ENCODE data around the gene U2AF2. TPM values are rescaled to one million over a fixed set of nuclear protein-coding genes. Genes with fewer than 3 reads are reported as not detected.
A peak's percentile ranks its signal among the peaks of the same experiment; 100 is the strongest.

Gene U2AF2
- total and polyA plus RNA-seq, 9 of the 15 experiments (the other 6 are each of a cell fraction or from before 2014, with no cell fraction given) = 3.0 to 331 (median 157) TPM

DNA sequence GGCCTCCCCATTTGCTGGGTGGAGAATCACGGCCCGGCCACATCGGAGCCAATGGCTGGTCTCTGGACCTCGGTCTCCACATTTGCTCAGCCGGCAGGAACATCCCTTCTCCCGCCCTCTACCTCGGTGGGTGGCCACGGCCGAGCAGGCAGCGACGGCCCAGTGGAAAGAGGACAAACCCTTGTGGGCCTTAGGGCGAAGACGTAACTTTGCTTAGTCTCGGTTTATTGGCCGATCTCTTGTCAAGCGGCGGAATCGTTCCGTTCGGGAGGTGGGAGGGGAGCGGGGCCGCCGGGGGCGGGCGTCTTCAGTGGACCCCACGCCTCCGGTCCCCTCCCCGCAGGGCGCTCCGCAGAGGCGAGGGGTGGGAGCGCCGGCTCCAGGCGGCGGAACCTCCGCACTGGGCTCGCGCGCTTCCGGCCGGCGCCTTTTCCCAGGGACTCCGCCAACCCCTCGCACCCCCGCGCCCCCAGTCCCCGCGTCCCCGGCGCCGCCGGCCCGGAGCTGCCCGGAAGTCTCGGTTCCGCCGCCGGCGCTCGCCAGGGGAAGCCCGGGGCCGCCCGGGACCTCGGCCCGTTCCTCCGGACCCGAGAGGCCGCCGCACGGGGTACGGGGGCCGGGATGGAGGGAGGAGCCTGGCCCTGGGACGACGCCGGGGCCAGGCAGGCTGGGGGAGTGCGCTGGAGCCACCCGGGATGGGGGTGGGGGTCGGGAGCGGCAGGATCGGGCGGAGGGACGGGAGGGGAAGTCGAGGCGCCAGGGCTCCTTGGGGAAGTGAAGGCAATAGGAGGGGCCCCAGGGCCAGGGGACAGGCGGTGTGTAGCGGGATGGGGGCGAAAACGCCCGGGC is 14.0 kb upstream of the U2AF2 start, which contains the start of gene ZNF580 (continued):
- TF ChIP-seq ETS1 (conservative IDR thresholded peaks at IDR 0.05; ENCODE audit: control insufficient read depth, low read depth, low read length) = 0 out of 2 replicates have a peak, but pooled peaks have one; percentile 33
- no peak for TF ChIP-seq SIRT6 (IDR thresholded peaks at IDR 0.05; ENCODE audit: low read depth, low read length)
- 0 out of 2 replicates have a peak, but pooled peaks have one; percentile 23 for TF ChIP-seq ZNF436 (CRISPR knock-in tag; IDR thresholded peaks at IDR 0.05)
- TF ChIP-seq, protein P1, sequence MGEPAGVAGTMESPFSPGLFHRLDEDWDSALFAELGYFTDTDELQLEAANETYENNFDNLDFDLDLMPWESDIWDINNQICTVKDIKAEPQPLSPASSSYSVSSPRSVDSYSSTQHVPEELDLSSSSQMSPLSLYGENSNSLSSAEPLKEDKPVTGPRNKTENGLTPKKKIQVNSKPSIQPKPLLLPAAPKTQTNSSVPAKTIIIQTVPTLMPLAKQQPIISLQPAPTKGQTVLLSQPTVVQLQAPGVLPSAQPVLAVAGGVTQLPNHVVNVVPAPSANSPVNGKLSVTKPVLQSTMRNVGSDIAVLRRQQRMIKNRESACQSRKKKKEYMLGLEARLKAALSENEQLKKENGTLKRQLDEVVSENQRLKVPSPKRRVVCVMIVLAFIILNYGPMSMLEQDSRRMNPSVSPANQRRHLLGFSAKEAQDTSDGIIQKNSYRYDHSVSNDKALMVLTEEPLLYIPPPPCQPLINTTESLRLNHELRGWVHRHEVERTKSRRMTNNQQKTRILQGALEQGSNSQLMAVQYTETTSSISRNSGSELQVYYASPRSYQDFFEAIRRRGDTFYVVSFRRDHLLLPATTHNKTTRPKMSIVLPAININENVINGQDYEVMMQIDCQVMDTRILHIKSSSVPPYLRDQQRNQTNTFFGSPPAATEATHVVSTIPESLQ (CRISPR knock-in tag; IDR thresholded peaks at IDR 0.05) = no peak
- no peak; the same call in 1 of the 2 replicates for TF ChIP-seq SMAD4 (CRISPR knock-in tag; conservative IDR thresholded peaks at IDR 0.05)
- TF ChIP-seq ZBTB9 (CRISPR knock-in tag; IDR thresholded peaks at IDR 0.05) = no peak
- TF ChIP-seq JUN (IDR thresholded peaks at IDR 0.05; ENCODE audit: borderline replicate concordance, low read depth, low read length) = no peak
- TF ChIP-seq JUN (CRISPR knock-in tag; IDR thresholded peaks at IDR 0.05; ENCODE audit: borderline replicate concordance) = no peak
- peak; percentile 73 for TF ChIP-seq RBFOX2 (IDR thresholded peaks at IDR 0.05; ENCODE audit: low read depth, low read length)
- no peak for TF ChIP-seq ZNF830 (CRISPR knock-in tag; IDR thresholded peaks at IDR 0.05)
- no peak for TF ChIP-seq ZNF143 (CRISPR knock-in tag; IDR thresholded peaks at IDR 0.05)
- TF ChIP-seq ARID1B (IDR thresholded peaks at IDR 0.05) = no peak
- no peak for TF ChIP-seq ELF4 (CRISPR knock-in tag; IDR thresholded peaks at IDR 0.05)
- no peak for TF ChIP-seq CBX8 (IDR thresholded peaks at IDR 0.05; ENCODE audit: borderline replicate concordance, extremely low read depth, low read depth, low read length, poor library complexity, severe bottlenecking)
- no peak for TF ChIP-seq SMAD2 (IDR thresholded peaks at IDR 0.05; ENCODE audit: low read depth, low read length)
- TF ChIP-seq POLR2H (tag; IDR thresholded peaks at IDR 0.05; ENCODE audit: low read depth) = no peak; the same call in 1 of the 2 replicates
- peak; percentile 23 for TF ChIP-seq HNRNPK (IDR thresholded peaks at IDR 0.05; ENCODE audit: low read depth, low read length, poor library complexity, severe bottlenecking)
- no peak for TF ChIP-seq GTF2F1 (IDR thresholded peaks at IDR 0.05; ENCODE audit: low read depth, low read length)
- TF ChIP-seq ZNF121 (CRISPR knock-in tag; conservative IDR thresholded peaks at IDR 0.05) = no peak
- TF ChIP-seq MAX (CRISPR knock-in tag; IDR thresholded peaks at IDR 0.05) = no peak
- TF ChIP-seq NFE2 (IDR thresholded peaks at IDR 0.05; ENCODE audit: low read depth) = no peak
- no peak for TF ChIP-seq HMG20B (CRISPR knock-in tag; IDR thresholded peaks at IDR 0.05)
- TF ChIP-seq ZNF75A (CRISPR knock-in tag; IDR thresholded peaks at IDR 0.05) = no peak
- no peak for TF ChIP-seq RFX1 (IDR thresholded peaks at IDR 0.05)

Data from K562 (cell line).